ENCODE results near the gene MBNL2.

The MBNL2 gene

DNA sequence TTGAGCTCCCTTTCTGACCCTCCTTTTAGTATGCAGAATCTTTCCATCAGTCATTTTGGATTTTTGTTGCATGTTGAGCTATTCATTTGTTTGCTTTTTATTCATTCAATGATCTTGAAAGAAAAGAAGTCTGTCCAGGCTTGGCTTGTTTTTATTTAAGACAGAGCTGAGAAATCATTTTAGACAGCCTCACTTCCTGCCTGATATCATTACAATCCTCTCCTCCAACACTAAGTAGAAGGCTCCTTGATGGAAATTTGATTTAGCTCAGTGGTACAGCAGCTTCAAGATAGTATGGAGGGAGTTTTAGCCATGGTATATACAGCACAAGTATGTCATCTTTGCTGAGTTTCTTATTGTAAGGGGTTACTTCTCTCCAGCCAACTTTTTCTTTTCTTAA is 28.4 kb downstream of the MBNL2 start:
- H3K9me3 Mint-ChIP-seq = no peaks in the 10 kb centered on the region
- no peaks in the 10 kb centered on the region for H3K27me3 Mint-ChIP-seq (ENCODE audit: low read depth)
- H3K27ac Mint-ChIP-seq = peak overlapping the region; percentile 23 to 71 (median 29)
- no peak overlapping the region for H3K4me3 Mint-ChIP-seq
- TF ChIP-seq, protein P1, sequence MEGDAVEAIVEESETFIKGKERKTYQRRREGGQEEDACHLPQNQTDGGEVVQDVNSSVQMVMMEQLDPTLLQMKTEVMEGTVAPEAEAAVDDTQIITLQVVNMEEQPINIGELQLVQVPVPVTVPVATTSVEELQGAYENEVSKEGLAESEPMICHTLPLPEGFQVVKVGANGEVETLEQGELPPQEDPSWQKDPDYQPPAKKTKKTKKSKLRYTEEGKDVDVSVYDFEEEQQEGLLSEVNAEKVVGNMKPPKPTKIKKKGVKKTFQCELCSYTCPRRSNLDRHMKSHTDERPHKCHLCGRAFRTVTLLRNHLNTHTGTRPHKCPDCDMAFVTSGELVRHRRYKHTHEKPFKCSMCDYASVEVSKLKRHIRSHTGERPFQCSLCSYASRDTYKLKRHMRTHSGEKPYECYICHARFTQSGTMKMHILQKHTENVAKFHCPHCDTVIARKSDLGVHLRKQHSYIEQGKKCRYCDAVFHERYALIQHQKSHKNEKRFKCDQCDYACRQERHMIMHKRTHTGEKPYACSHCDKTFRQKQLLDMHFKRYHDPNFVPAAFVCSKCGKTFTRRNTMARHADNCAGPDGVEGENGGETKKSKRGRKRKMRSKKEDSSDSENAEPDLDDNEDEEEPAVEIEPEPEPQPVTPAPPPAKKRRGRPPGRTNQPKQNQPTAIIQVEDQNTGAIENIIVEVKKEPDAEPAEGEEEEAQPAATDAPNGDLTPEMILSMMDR (IDR thresholded peaks at IDR 0.05; ENCODE audit: unreplicated experiment in 3 of 3) = no peak
- peaks cover 29% of the 10 kb centered on the region for H3K4me1 Mint-ChIP-seq
- H3K36me3 Mint-ChIP-seq (ENCODE audit: low read depth) = peaks cover 4% of the 10 kb centered on the region

DNA sequence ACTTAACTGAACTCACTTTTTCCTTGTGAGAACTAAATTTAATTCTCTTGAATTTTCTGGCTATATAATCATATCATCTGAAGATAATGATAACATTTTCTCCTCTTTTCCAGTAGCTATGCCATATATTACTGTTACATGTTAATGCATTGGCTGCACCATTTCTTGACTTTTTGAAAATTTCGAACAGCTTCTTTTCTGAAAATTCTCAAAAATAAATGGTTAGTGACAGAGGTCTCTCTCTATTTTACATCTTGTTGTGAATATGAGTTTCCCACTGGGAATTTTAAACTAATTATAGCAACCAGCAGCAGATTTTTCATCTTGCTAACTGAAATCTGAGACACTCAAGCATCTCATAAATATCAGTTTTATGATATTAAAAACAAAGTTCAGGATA is 30.6 kb downstream of the MBNL2 start:
- Mint-ChIP-seq H3K4me1 (peaks cover 20% of the 10 kb centered on the region), H3K27me3 (ENCODE audit: low read depth) (no peaks in the 10 kb centered on the region), H3K4me3 (no peak overlapping the region), H3K36me3 (ENCODE audit: low read depth) (peaks cover 21% of the 10 kb centered on the region), H3K9me3 (no peaks in the 10 kb centered on the region), H3K27ac (no peak overlapping the region)
- TF ChIP-seq, protein P1 (IDR thresholded peaks at IDR 0.05; ENCODE audit: unreplicated experiment in 3 of 3) = no peak

DNA sequence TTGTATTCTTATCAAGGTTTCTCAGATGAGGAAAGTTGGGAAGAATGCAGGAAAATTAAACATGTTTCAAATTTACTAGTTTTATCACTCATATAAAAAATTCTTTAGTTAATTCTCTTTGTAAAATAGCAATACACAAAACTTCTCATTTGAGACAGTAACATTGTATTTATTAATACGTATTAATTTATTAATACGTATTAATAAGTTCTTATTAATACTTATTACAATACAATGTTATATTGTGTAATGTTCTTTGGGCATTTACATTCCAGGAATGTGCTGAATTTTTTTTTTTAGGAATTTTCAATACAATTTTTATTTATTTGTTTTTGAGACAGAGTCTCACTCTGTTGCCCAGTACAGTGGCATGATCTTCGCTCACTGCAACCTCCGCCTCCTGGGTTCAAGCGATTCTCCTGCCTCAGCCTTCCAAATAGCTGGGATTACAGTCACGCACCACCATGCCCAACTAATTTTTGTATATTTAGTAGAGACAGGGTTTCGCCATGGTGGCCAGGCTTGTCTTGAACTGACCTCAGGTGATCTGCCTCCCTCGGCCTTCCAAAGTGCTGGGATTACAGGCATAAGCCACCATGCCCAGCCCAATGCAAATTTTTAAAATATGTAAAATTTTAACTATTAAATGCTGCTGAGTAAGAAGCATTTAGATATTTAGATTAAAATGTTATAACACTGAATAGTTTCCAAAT is 31.6 kb downstream of the MBNL2 start:
- Mint-ChIP-seq H3K27me3 (ENCODE audit: low read depth) (no peaks in the 10 kb centered on the region), H3K9me3 (no peaks in the 10 kb centered on the region), H3K4me3 (no peak overlapping the region), H3K4me1 (peaks cover 21% of the 10 kb centered on the region), H3K27ac (no peak overlapping the region), H3K36me3 (ENCODE audit: low read depth) (peaks cover 23% of the 10 kb centered on the region)
- TF ChIP-seq, protein P1 (IDR thresholded peaks at IDR 0.05; ENCODE audit: unreplicated experiment in 3 of 3) = no peak

DNA sequence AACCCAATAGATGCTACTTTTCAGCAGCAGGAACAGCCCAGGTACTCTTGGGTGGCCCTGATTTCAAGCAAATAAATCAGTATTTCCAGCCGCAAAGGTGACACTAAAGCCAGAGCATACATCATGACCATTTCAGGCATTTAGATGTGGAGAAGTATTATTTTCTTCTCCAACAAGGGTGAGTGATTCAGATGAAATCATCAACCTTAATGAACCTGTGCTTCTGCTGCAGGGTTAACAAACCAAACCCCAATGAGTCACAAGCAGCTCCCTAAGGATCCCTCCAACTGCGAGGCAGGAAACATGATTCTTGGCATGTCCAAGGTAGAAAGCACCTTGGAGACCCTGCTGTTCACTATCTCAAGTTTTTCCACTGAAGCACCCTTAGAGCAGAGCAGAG is 32.7 kb downstream of the MBNL2 start:
- Mint-ChIP-seq H3K27ac (no peak overlapping the region), H3K4me3 (no peak overlapping the region)

DNA sequence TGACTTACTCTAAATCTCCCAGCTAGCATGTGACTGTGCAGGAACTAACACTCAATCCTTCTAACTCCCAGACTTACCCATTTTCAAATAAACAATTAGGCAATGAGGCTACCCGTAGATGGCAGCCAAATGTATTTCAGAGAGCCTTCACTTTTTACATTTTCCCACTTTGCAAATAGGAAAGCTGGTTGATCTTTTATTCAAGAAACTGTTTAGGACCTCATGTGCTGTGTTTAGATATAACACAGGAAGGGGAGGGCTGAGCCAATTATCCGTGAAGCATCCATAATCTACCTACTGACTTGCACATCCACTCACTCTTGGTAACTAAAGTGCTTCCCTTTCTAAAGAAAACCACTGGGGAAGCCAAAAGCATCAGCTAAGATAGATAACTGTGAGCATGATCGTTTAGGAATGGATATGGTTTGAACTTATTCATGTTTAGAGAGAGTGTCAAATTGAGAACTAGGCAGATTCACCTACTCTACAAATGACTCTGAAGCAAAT is 33.4 kb downstream of the MBNL2 start:
- H3K4me3 Mint-ChIP-seq = no peak overlapping the region

More for the DNA sequence above, 32.7 kb downstream of the MBNL2 start:
- Mint-ChIP-seq H3K9me3 (no peaks in the 10 kb centered on the region), H3K4me1 (peaks cover 30% of the 10 kb centered on the region), H3K36me3 (ENCODE audit: low read depth) (peaks cover 26% of the 10 kb centered on the region), H3K27me3 (ENCODE audit: low read depth) (no peaks in the 10 kb centered on the region)
- TF ChIP-seq, protein P1 (IDR thresholded peaks at IDR 0.05; ENCODE audit: unreplicated experiment in 3 of 3) = no peak

More for the DNA sequence above, 33.4 kb downstream of the MBNL2 start:
- Mint-ChIP-seq H3K36me3 (ENCODE audit: low read depth) (peaks cover 26% of the 10 kb centered on the region), H3K9me3 (no peaks in the 10 kb centered on the region), H3K27ac (no peak overlapping the region), H3K4me1 (peaks cover 30% of the 10 kb centered on the region), H3K27me3 (ENCODE audit: low read depth) (no peaks in the 10 kb centered on the region)
- TF ChIP-seq, protein P1 (IDR thresholded peaks at IDR 0.05; ENCODE audit: unreplicated experiment in 3 of 3) = no peak

Measured in nephron (organoid).